MM.1S (cell line): ENCODE data around the gene WIPF3.

Source experiments
- DNase-seq: peaks from one replicate; pipeline ENCODE4 v3.0.0-alpha.2; 2015
- H2AFZ ChIP-seq: fragments of 300-600 bp; sonication (generic); 2 replicates; pipeline ENCODE4 v1.6.0; 2016; ENCODE audit warnings: antibody characterized with exemption, low read length
- H3F3A ChIP-seq: fragments of 300-600 bp; sonication (generic); 2 replicates; pipeline ENCODE4 v1.6.1; 2016; ENCODE audit warnings: mild to moderate bottlenecking, antibody characterized with exemption, low read length, moderate library complexity, mixed read lengths; ENCODE audit not compliant: insufficient read depth
- H3K27ac ChIP-seq: fragments of 300-600 bp; sonication (generic); 2 replicates; pipeline ENCODE4 v1.5.1; 2016; ENCODE audit warnings: mild to moderate bottlenecking, low read length
- H3K27me3 ChIP-seq: fragments of 300-600 bp; sonication (generic); replicated peaks from 2 replicates; pipeline ENCODE4 v1.6.0; 2016; ENCODE audit warnings: low read length; ENCODE audit not compliant: insufficient read depth
- H3K36me3 ChIP-seq: fragments of 300-600 bp; sonication (generic); replicated peaks from 2 replicates; pipeline ENCODE4 v1.6.1; 2016; ENCODE audit warnings: mild to moderate bottlenecking, low read length, mixed read lengths; ENCODE audit not compliant: insufficient read depth
- H3K4me1 ChIP-seq: fragments of 300-600 bp; sonication (generic); 2 replicates; pipeline ENCODE4 v1.6.1; 2016; ENCODE audit warnings: low read length, mixed read lengths
- H3K4me2 ChIP-seq: fragments of 300-600 bp; sonication (generic); 2 replicates; pipeline ENCODE4 v1.6.0; 2016; ENCODE audit warnings: low read depth, low read length
- H3K4me3 ChIP-seq: fragments of 300-600 bp; sonication (generic); 2 replicates; pipeline ENCODE4 v1.5.1; 2016; ENCODE audit warnings: low read length, mixed read lengths
- H3K79me2 ChIP-seq: fragments of 300-600 bp; sonication (generic); 2 replicates; pipeline ENCODE4 v1.6.1; 2016; ENCODE audit warnings: mixed run types, low read length, mixed read lengths
- H3K9ac ChIP-seq: fragments of 300-600 bp; sonication (generic); 2 replicates; pipeline ENCODE4 v1.6.1; 2016; ENCODE audit warnings: low read length, mixed read lengths
- H3K9me2 ChIP-seq: fragments of 300-600 bp; sonication (generic); replicated peaks from 2 replicates; pipeline ENCODE4 v1.6.1; 2016; ENCODE audit warnings: mild to moderate bottlenecking, low read length, mixed read lengths; ENCODE audit not compliant: insufficient read depth
- H3K9me3 ChIP-seq: fragments of 300-600 bp; sonication (generic); replicated peaks from 2 replicates; pipeline ENCODE4 v1.6.1; 2016; ENCODE audit warnings: mild to moderate bottlenecking, low read length, mixed read lengths; ENCODE audit not compliant: insufficient read depth
- H4K20me1 ChIP-seq: fragments of 300-600 bp; sonication (generic); 2 replicates; pipeline ENCODE4 v1.6.1; 2016; ENCODE audit warnings: mild to moderate bottlenecking, low read length, moderate library complexity, mixed read lengths; ENCODE audit not compliant: insufficient read depth
- CTCF ChIP-seq: fragments of 300-600 bp; sonication (generic); IDR thresholded peaks from 2 replicates; pipeline ENCODE4 v1.5.1; 2016; ENCODE audit warnings: antibody characterized with exemption, low read length, mixed read lengths
- EZH2 ChIP-seq: fragments of 300-600 bp; sonication (generic); optimal IDR thresholded peaks from 2 replicates; pipeline ENCODE3; 2017; ENCODE audit warnings: low read depth, mild to moderate bottlenecking, antibody characterized with exemption, low read length, mixed read lengths
- EZH2phosphoT487 ChIP-seq: fragments of 300-600 bp; sonication (generic); IDR thresholded peaks from 2 replicates; pipeline ENCODE4 v1.6.1; 2018; ENCODE audit warnings: antibody characterized with exemption, low read length

The WIPF3 gene

GRCh38 chr7:29840701-29841100, 34.4 kb downstream of the WIPF3 start:
- H3K27ac ChIP-seq, result no peak overlapping the region
- H3K9me3 ChIP-seq, result no peaks in the 10 kb centered on the region
- no peaks in the 10 kb centered on the region for H3F3A ChIP-seq
- H3K27me3 ChIP-seq, result no peaks in the 10 kb centered on the region
- no peaks in the 10 kb centered on the region for H3K36me3 ChIP-seq
- no peaks in the 10 kb centered on the region for H4K20me1 ChIP-seq
- no peaks in the 10 kb centered on the region for H3K9me2 ChIP-seq
- no peak for DNase-seq
- no peak overlapping the region for H2AFZ ChIP-seq
- no peaks in the 10 kb centered on the region for H3K79me2 ChIP-seq
- H3K4me2 ChIP-seq, result no peak overlapping the region
- H3K4me1 ChIP-seq, result no peaks in the 10 kb centered on the region
- no peak overlapping the region for H3K4me3 ChIP-seq
- H3K9ac ChIP-seq, result no peak overlapping the region
- no peak for TF ChIP-seq CTCF
- no peak for TF ChIP-seq EZH2phosphoT487
- no peak for TF ChIP-seq EZH2

- Histone ChIP-seq H3K4me2 (no peak overlapping the region), H3F3A (no peaks in the 10 kb centered on the region), H3K9me3 (no peaks in the 10 kb centered on the region), H3K9me2 (no peaks in the 10 kb centered on the region), H3K9ac (no peak overlapping the region), H4K20me1 (no peaks in the 10 kb centered on the region), H3K4me3 (no peak overlapping the region), H2AFZ (no peak overlapping the region), H3K79me2 (no peaks in the 10 kb centered on the region), H3K27me3 (no peaks in the 10 kb centered on the region), H3K36me3 (no peaks in the 10 kb centered on the region), H3K27ac (no peak overlapping the region), H3K4me1 (no peaks in the 10 kb centered on the region)
- no peak for DNase-seq
- TF ChIP-seq EZH2 (no peak), CTCF (no peak), EZH2phosphoT487 (no peak)
Observed at GRCh38 chr7:29841926-29842701, 35.8 kb downstream of the WIPF3 start.

GRCh38 chr7:29843093-29843492, 36.8 kb downstream of the WIPF3 start:
- Histone ChIP-seq H4K20me1 (no peaks in the 10 kb centered on the region), H3K27ac (no peak overlapping the region), H3K79me2 (no peaks in the 10 kb centered on the region), H3K4me1 (no peaks in the 10 kb centered on the region), H3K27me3 (no peaks in the 10 kb centered on the region), H3K9ac (no peak overlapping the region), H3F3A (no peaks in the 10 kb centered on the region), H3K36me3 (no peaks in the 10 kb centered on the region), H3K4me3 (no peak overlapping the region), H2AFZ (no peak overlapping the region), H3K4me2 (no peak overlapping the region), H3K9me3 (no peaks in the 10 kb centered on the region), H3K9me2 (no peaks in the 10 kb centered on the region)
- no peak for DNase-seq
- TF ChIP-seq CTCF (no peak), EZH2 (no peak), EZH2phosphoT487 (no peak)
